H1 (cell line): ENCODE results near the gene ISOC2. TPM values are rescaled to one million over a fixed set of nuclear protein-coding genes. Genes with fewer than 3 reads are reported as not detected.

ENCODE experiments used
- CTCF ChIA-PET: fragments of 300-600 bp; sonication (Branson Sonifier 250); formaldehyde crosslinking; loops from one replicate; lab custom pipeline; 2021; ENCODE audit not compliant: partially characterized antibody; lab: Charles Lee
- POLR2A ChIA-PET: fragments of 300-600 bp; sonication (Branson Sonifier 250); formaldehyde crosslinking; loops from one replicate; lab custom pipeline; 2021; ENCODE audit warnings: inconsistent platforms; ENCODE audit not compliant: partially characterized antibody; lab: Charles Lee
- DNase-seq, 2 experiments: peaks; one replicate each; pipeline versions ENCODE4 v3.0.0 to v3.0.0-alpha.2; 2010 to 2022; ENCODE audit warnings: low spot score in 2 of 2, low read depth in 1 of 2, mixed read lengths in 1 of 2
- FAIRE-seq: peaks from 2 replicates; lab custom pipeline; 2011; peaks lifted over from hg19 to GRCh38; lab: Jason Lieb, UNC
- H2AFZ ChIP-seq: 2 replicates; pipeline ENCODE4 v1.8.1; 2012; ENCODE audit warnings: low read length, inconsistent platforms
- H2AK5ac ChIP-seq: 2 replicates; pipeline ENCODE4 v1.6.1; 2013; ENCODE audit warnings: low read depth, low read length
- H2BK120ac ChIP-seq: replicated peaks from 2 replicates; pipeline ENCODE3; 2013; ENCODE audit warnings: low read depth, low read length, inconsistent platforms
- H2BK12ac ChIP-seq: 2 replicates; pipeline ENCODE4 v1.6.1; 2013; ENCODE audit warnings: low read depth, low read length
- H2BK15ac ChIP-seq: 2 replicates; pipeline ENCODE4 v1.6.1; 2013; ENCODE audit warnings: low read length
- H2BK20ac ChIP-seq: 2 replicates; pipeline ENCODE4 v1.6.1; 2013; ENCODE audit warnings: low read length
- H2BK5ac ChIP-seq: 2 replicates; pipeline ENCODE4 v1.6.1; 2013; ENCODE audit warnings: low read depth, low read length
- H3K14ac ChIP-seq: 2 replicates; pipeline ENCODE4 v1.6.1; 2013; ENCODE audit warnings: inconsistent platforms; ENCODE audit not compliant: insufficient read length
- H3K18ac ChIP-seq: 2 replicates; pipeline ENCODE4 v1.6.1; 2013; ENCODE audit warnings: low read length; ENCODE audit errors: extremely low read depth
- H3K23ac ChIP-seq: 2 replicates; pipeline ENCODE4 v1.6.1; 2013; ENCODE audit warnings: inconsistent platforms; ENCODE audit not compliant: insufficient read length
- H3K23me2 ChIP-seq: 2 replicates; pipeline ENCODE4 v1.6.1; 2013; ENCODE audit warnings: low read depth, low read length
- H3K27ac ChIP-seq: 2 replicates; pipeline ENCODE4 v1.6.1; 2011; ENCODE audit warnings: low read depth, low read length, inconsistent platforms
- H3K27me3 ChIP-seq, 4 experiments: replicated peaks in 1 of 4; 1 replicate in 1 of 4; 2 replicates in 3 of 4; pipeline versions ENCODE4 v1.6.1 to v1.8.1; 2011 to 2013; ENCODE audit warnings: low read length in 3 of 4, mild to moderate bottlenecking in 3 of 4, inconsistent platforms in 2 of 4, mixed read lengths in 2 of 4, moderate library complexity in 1 of 4; ENCODE audit not compliant: control insufficient read depth in 3 of 4, insufficient read depth in 3 of 4; ENCODE audit errors: extremely low read depth in 1 of 4
- H3K36me3 ChIP-seq, 4 experiments: 2 replicates each; pipeline versions ENCODE4 v1.6.1 to v1.8.1; 2011 to 2013; ENCODE audit warnings: mild to moderate bottlenecking in 4 of 4, low read length in 3 of 4, moderate library complexity in 2 of 4, control low read depth in 1 of 4, inconsistent platforms in 1 of 4; ENCODE audit not compliant: insufficient read depth in 4 of 4, control insufficient read depth in 2 of 4
- H3K4ac ChIP-seq: replicated peaks from 2 replicates; pipeline ENCODE3; 2013; ENCODE audit warnings: low read length, low read depth, mixed read lengths, inconsistent platforms; ENCODE audit not compliant: insufficient read length
- H3K4me1 ChIP-seq, 4 experiments: replicated peaks in 1 of 4; 1 replicate in 1 of 4; 2 replicates in 3 of 4; pipeline versions ENCODE4 v1.6.1 to v1.8.1; 2011 to 2013; ENCODE audit warnings: low read length in 3 of 4, inconsistent platforms in 2 of 4, mixed read lengths in 1 of 4; ENCODE audit not compliant: insufficient read depth in 4 of 4, control insufficient read depth in 3 of 4
- H3K4me2 ChIP-seq, 2 experiments: 2 replicates each; pipeline versions ENCODE4 v1.6.1 to v1.8.1; 2011 to 2013; ENCODE audit warnings: low read depth in 2 of 2, low read length in 2 of 2, control low read depth in 1 of 2, inconsistent platforms in 1 of 2, mild to moderate bottlenecking in 1 of 2; ENCODE audit not compliant: insufficient read depth in 1 of 2
- H3K4me3 ChIP-seq, 4 experiments: fragments of 200-600, 300-600 bp in 1 of 4; sonication (generic), shearing (Covaris generic), sonication (Bioruptor Twin) in 1 of 4; 2 replicates each; pipeline versions ENCODE4 v1.5.1 to v1.8.1; 2011 to 2016; ENCODE audit warnings: low read length in 4 of 4, low read depth in 3 of 4, control low read depth in 2 of 4, inconsistent platforms in 2 of 4, mild to moderate bottlenecking in 2 of 4, mixed read lengths in 1 of 4, moderate library complexity in 1 of 4; ENCODE audit not compliant: insufficient read depth in 2 of 4; ENCODE audit errors: extremely low read depth in 1 of 4
- H3K56ac ChIP-seq: replicated peaks from 2 replicates; pipeline ENCODE3; 2013; ENCODE audit warnings: low read depth, mild to moderate bottlenecking, mixed read lengths, low read length, inconsistent platforms; ENCODE audit not compliant: insufficient read length
- H3K79me1 ChIP-seq: 2 replicates; pipeline ENCODE4 v1.6.1; 2013; ENCODE audit warnings: low read depth, low read length, control low read depth
- H3K79me2 ChIP-seq, 2 experiments: 2 replicates each; pipeline versions ENCODE4 v1.6.1 to v1.8.1; 2012 to 2013; ENCODE audit warnings: low read length in 2 of 2, mild to moderate bottlenecking in 2 of 2, inconsistent platforms in 1 of 2; ENCODE audit not compliant: insufficient read depth in 2 of 2, control insufficient read depth in 1 of 2
- H3K9ac ChIP-seq, 4 experiments: replicated peaks in 1 of 4; 1 replicate in 1 of 4; 2 replicates in 3 of 4; pipeline versions ENCODE4 v1.6.1 to v1.8.1; 2011 to 2013; ENCODE audit warnings: low read depth in 3 of 4, low read length in 3 of 4, control low read depth in 2 of 4, mild to moderate bottlenecking in 2 of 4, moderate library complexity in 2 of 4, inconsistent platforms in 1 of 4; ENCODE audit errors: extremely low read depth in 1 of 4
- H3K9me3 ChIP-seq, 2 experiments: 2 replicates each; pipeline versions ENCODE4 v1.6.1 to v1.8.1; 2012 to 2013; ENCODE audit warnings: mild to moderate bottlenecking in 2 of 2, moderate library complexity in 2 of 2, control low read depth in 1 of 2, inconsistent platforms in 1 of 2, low read depth in 1 of 2, low read length in 1 of 2, mixed read lengths in 1 of 2; ENCODE audit not compliant: insufficient read depth in 2 of 2
- H4K20me1 ChIP-seq, 2 experiments: replicated peaks in 1 of 2; 2 replicates each; pipeline versions ENCODE3 to v1.8.1; 2011 to 2013; ENCODE audit warnings: inconsistent platforms in 2 of 2, low read length in 2 of 2, mild to moderate bottlenecking in 1 of 2; ENCODE audit not compliant: insufficient read depth in 2 of 2, control insufficient read depth in 1 of 2
- H4K5ac ChIP-seq: 2 replicates; pipeline ENCODE4 v1.6.1; 2013; ENCODE audit warnings: low read length, low read depth, mixed read lengths, inconsistent platforms; ENCODE audit not compliant: insufficient read length
- H4K8ac ChIP-seq: 2 replicates; pipeline ENCODE4 v1.8.0; 2013; ENCODE audit warnings: mild to moderate bottlenecking, moderate library complexity, low read length, inconsistent platforms; ENCODE audit not compliant: insufficient read depth; ENCODE audit errors: extremely low read depth
- H4K91ac ChIP-seq: replicated peaks from 2 replicates; pipeline ENCODE3; 2013; ENCODE audit warnings: low read length, mixed read lengths, inconsistent platforms; ENCODE audit not compliant: insufficient read length
- EGR1 ChIP-seq: IDR thresholded peaks from 2 replicates; pipeline ENCODE4 v1.6.1; 2011; ENCODE audit warnings: low read depth, low read length, borderline replicate concordance
- JUND ChIP-seq: IDR thresholded peaks from 2 replicates; pipeline ENCODE4 v1.6.1; 2011; ENCODE audit warnings: mild to moderate bottlenecking, improper control_type of control experiment, low read length
- KDM5A ChIP-seq: fragments of 200-600 bp; IDR thresholded peaks from 2 replicates; pipeline ENCODE4 v1.7.1; 2012; ENCODE audit warnings: mild to moderate bottlenecking, low read length, inconsistent platforms, mixed read lengths
- RBBP5 ChIP-seq: IDR thresholded peaks from 2 replicates; pipeline ENCODE4 v1.7.1; 2012; ENCODE audit warnings: low read depth, mild to moderate bottlenecking, inconsistent platforms, low read length, moderate library complexity, borderline replicate concordance
- SP4 ChIP-seq: IDR thresholded peaks from 2 replicates; pipeline ENCODE4 v1.6.1; 2012; ENCODE audit warnings: low read length, inconsistent platforms
- WGBS, 2 experiments: shearing (Covaris generic) in 1 of 2; methylation state at CpG; one replicate each; pipeline versions ENCODE4 v1.1.6 to v1.1.7; 2013 to 2015; ENCODE audit warnings: low lambda C conversion rate in 2 of 2, mixed read lengths in 2 of 2, inconsistent platforms in 1 of 2, low coverage in 1 of 2, missing lambda C conversion rate in 1 of 2; ENCODE audit not compliant: insufficient replicate concordance in 2 of 2, insufficient coverage in 1 of 2, insufficient read length in 1 of 2; ENCODE audit errors: extremely low coverage in 1 of 2, missing lambda C conversion rate in 1 of 2; 5-methylcytosine and 5-hydroxymethylcytosine counted together
- polyA plus RNA-seq, 7 experiments: library from polyadenylated mRNA; depleted of rRNA in 3 of 7; stranded (reverse) in 5 of 7; unstranded in 2 of 7; fragments of >200 nt in 5 of 7; fragments of 200-250 nt in 2 of 7; gene quantifications; 1 replicate in 5 of 7; 2 replicates in 1 of 7; 4 replicates in 1 of 7; pipeline versions ENCODE4 v1.2.1 to v1.2.3, GENCODE V29; 2011 to 2013; ENCODE audit warnings: missing spikeins in 2 of 7, mixed read lengths in 2 of 7
- total RNA-seq: library from RNA; stranded (reverse); fragmentation: NEBNext Ultra II Directional; extraction: Animal tissue kit (Norgen Biotek cat#: 25700); gene quantifications from 2 replicates; pipeline ENCODE4 v1.2.1, GENCODE V29; 2021

Gene ISOC2
- total and polyA plus RNA-seq, 2 of the 8 experiments (the other 6 are each of a cell fraction or from before 2014, with no cell fraction given), result 96.9 to 152 TPM

- FAIRE-seq, result no peak
Observed at GRCh38 chr19:55477905-55478304, 16.5 kb upstream of the ISOC2 start.

More at GRCh38 chr19:55477905-55478304, 16.5 kb upstream of the ISOC2 start:
- Histone ChIP-seq H2BK20ac (no peak overlapping the region), H3K4me3 (peak overlapping the region in 1 of 4 experiments; percentile 95; a peak in 2 of 8 replicates), H3K9ac (no peak overlapping the region; a peak in 1 of 7 replicates), H3K79me1 (peaks cover 11% of the 10 kb centered on the region), H3K23me2 (peaks cover 3% of the 10 kb centered on the region), H4K20me1 (peaks cover 0 to 3% of the 10 kb centered on the region in 2 experiments), H3K4ac (peak overlapping the region; percentile 80), H3K79me2 (peaks cover 0 to 18% of the 10 kb centered on the region in 2 experiments; a peak in 2 of 4 replicates), H2BK15ac (no peak overlapping the region), H4K8ac (peak overlapping the region; percentile 86; the same call in 1 of the 2 replicates), H3K56ac (no peak overlapping the region), H3K9me3 (no peaks in the 10 kb centered on the region), H2BK5ac (no peak overlapping the region), H2AK5ac (no peak overlapping the region), H3K4me2 (peak overlapping the region; percentile 2 to 63; a peak in 3 of 4 replicates), H2AFZ (no peak overlapping the region), H3K18ac (no peak overlapping the region), H2BK120ac (no peak overlapping the region), H3K14ac (no peak overlapping the region), H4K91ac (peak overlapping the region; percentile 47), H3K36me3 (peaks cover 0 to 5% (median 0%) of the 10 kb centered on the region in 4 experiments; a peak in 2 of 8 replicates), H2BK12ac (no peak overlapping the region), H3K23ac (no peak overlapping the region), H3K4me1 (peaks cover 0 to 24% (median 10%) of the 10 kb centered on the region in 4 experiments; a peak in 5 of 7 replicates), H4K5ac (no peak overlapping the region), H3K27ac (no peak overlapping the region), H3K27me3 (no peaks in the 10 kb centered on the region; a peak in 2 of 7 replicates)
- no peak for DNase-seq
- ChIA-PET POLR2A (interaction anchor here (0.6 to 7.6 kb wide), 9 partner anchors 10 to 1637 kb away, joined by 3 to 57 read pairs (median 3); partner anchors contain the start of genes SBK2 and SSC5D), CTCF (interaction anchor here (0.6 to 5.5 kb wide), 6 partner anchors 10 to 153 kb away, joined by 3 to 31 read pairs (median 4); no protein-coding TSS in a partner anchor)
- TF ChIP-seq KDM5A (no peak), JUND (no peak), EGR1 (no peak), SP4 (no peak), RBBP5 (no peak)
- WGBS, 2 experiments, result 89 to 100% methylated on average over 1 to 13 of the region's 13 CpGs
